Erythroblast (primary cell): ENCODE results near the gene PBLD.

Source experiments
- DNase-seq, 2 experiments: peaks; one replicate each; lab custom pipeline; 2025; lab: John Stamatoyannopoulos, UW
- GATA1 ChIP-seq: IDR thresholded peaks from 2 replicates; pipeline ENCODE4 v1.6.1; 2011; ENCODE audit warnings: low read depth, mild to moderate bottlenecking, control low read depth, low read length, moderate library complexity
- POLR2A ChIP-seq: IDR thresholded peaks from 2 replicates; pipeline ENCODE4 v1.6.1; 2011; ENCODE audit warnings: mild to moderate bottlenecking, low read length

The PBLD gene

GRCh38 chr10:68239069-68239468 is 93.7 kb downstream of the PBLD start:
- TF ChIP-seq GATA1 (no peak), POLR2A (no peak)

DNA sequence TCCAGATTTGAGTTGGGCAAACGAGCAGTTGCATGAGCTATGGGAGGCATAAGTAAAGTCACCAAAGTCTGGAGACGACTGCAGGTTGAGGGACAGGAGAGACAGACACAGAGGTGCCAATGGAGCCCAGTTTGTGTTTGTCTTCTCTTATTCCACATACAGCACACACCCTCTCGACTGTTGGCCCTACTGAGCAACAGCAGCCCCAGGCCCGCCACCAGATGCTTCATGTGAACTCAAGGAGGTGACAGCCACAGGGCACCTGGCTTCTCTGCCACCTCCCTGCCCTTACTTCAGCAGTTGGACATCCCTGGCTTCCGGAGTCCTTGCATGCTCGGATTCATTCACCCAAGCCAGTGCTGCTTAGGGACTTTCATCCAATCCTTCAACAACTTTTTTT is 94.4 kb downstream of the PBLD start:
- TF ChIP-seq POLR2A (no peak), GATA1 (no peak)
- no peak for DNase-seq

More at GRCh38 chr10:68239069-68239468, 93.7 kb downstream of the PBLD start:
- no peak for DNase-seq

DNA sequence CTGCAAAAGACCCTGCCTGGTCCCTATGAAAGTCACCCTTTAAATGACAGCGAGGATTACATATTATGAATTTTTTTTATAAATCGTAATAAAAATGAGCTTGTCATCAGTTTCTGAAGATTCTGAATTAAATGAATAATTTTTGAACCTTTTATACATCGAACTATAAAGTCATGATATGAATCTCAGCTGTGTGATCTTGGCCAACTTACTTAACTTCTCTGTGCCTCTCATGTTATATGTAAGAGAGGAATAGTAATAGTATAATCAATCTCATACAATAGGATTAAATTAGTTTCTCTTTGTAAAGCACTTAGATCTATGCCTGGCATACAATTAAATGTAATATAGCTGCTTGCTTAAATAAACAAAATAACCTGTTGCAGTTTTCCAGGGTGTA is 95.6 kb downstream of the PBLD start:
- no peak for DNase-seq
- no peak for TF ChIP-seq GATA1
- no peak for TF ChIP-seq POLR2A

GRCh38 chr10:68235581-68235980 is 97.1 kb downstream of the PBLD start:
- no peak for TF ChIP-seq POLR2A
- TF ChIP-seq GATA1, result no peak
- DNase-seq, result no peak

DNA sequence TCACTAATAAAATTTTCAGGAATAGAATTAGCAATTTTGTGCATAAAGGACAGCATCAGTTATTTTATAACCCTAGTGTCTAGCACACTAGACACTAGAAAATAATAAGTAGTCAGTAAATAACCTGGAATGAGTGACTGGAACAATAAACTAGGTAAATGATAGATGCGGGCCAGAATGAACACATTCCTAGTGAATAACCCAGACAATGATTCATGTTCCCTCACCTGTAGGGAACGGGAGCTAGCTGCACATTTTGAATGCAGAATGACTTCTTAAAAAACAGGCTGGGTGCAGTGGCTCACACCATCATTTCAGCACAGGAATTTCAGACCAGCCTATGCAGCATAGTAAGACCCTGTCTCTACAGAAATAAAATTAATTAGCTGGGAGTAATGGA is 97.6 kb downstream of the PBLD start:
- DNase-seq, result no peak
- TF ChIP-seq POLR2A (no peak), GATA1 (no peak)

GRCh38 chr10:68233046-68233445 is 99.7 kb downstream of the PBLD start:
- DNase-seq, result no peak
- TF ChIP-seq GATA1, result no peak
- TF ChIP-seq POLR2A, result no peak
